ENCODE results near the gene TAS1R3.

DNA sequence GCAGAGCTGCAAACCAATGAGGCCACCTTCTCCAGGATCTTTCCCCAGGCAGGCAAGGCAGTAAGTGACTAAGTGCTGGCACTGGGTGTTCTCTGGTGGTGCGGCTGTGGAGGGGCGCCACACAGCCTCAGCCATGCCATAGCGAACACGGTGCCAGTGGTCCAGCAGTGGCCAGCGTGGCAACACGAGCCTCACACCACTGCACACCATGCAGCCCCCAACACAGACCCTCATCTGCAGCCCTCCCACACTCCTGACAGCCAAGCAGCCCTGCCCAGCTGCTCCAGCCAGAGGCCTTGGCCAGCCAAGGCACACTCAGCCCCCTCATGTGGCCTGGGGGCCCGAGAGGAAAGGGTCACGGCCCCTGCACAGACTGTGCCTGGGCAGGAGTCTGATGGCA is 9.6 kb upstream of the TAS1R3 start:
- TF ChIP-seq, protein P1, sequence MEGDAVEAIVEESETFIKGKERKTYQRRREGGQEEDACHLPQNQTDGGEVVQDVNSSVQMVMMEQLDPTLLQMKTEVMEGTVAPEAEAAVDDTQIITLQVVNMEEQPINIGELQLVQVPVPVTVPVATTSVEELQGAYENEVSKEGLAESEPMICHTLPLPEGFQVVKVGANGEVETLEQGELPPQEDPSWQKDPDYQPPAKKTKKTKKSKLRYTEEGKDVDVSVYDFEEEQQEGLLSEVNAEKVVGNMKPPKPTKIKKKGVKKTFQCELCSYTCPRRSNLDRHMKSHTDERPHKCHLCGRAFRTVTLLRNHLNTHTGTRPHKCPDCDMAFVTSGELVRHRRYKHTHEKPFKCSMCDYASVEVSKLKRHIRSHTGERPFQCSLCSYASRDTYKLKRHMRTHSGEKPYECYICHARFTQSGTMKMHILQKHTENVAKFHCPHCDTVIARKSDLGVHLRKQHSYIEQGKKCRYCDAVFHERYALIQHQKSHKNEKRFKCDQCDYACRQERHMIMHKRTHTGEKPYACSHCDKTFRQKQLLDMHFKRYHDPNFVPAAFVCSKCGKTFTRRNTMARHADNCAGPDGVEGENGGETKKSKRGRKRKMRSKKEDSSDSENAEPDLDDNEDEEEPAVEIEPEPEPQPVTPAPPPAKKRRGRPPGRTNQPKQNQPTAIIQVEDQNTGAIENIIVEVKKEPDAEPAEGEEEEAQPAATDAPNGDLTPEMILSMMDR (IDR thresholded peaks at IDR 0.05) = no peak
- TF ChIP-seq POLR2A (IDR thresholded peaks at IDR 0.05) = no peak

Measured in lower leg skin (tissue), 3 donors.